Lower lobe of right lung (tissue), 2 donors: ENCODE data around the gene MAGI3. TPM values are rescaled to one million over a fixed set of nuclear protein-coding genes. Genes with fewer than 3 reads are reported as not detected.

Source experiments
- ATAC-seq, 2 donors: fragments of 200-7000 bp; cut with Tn5 transposase; one replicate each; pipeline ENCODE4 v1.9.1; 2020 to 2022; ENCODE audit warnings: mild to moderate bottlenecking in 2 of 2, moderate library complexity in 2 of 2
- DNase-seq: peaks from one replicate; pipeline ENCODE4 v3.0.0-alpha.2; 2020
- H3K27ac ChIP-seq: fragments of 200-600 bp; one replicate; pipeline ENCODE4 v1.8.0; 2022
- H3K27me3 ChIP-seq: fragments of 200-600 bp; one replicate; pipeline ENCODE4 v1.8.0; 2022; ENCODE audit warnings: low read depth
- H3K36me3 ChIP-seq: fragments of 200-600 bp; one replicate; pipeline ENCODE4 v1.8.0; 2022; ENCODE audit warnings: mild to moderate bottlenecking
- H3K4me1 ChIP-seq: fragments of 200-600 bp; one replicate; pipeline ENCODE4 v1.8.0; 2022
- H3K4me3 ChIP-seq: fragments of 200-600 bp; one replicate; pipeline ENCODE4 v1.8.0; 2022; ENCODE audit warnings: mild to moderate bottlenecking
- H3K9me3 ChIP-seq: fragments of 200-600 bp; one replicate; pipeline ENCODE4 v1.8.0; 2022
- CTCF ChIP-seq: fragments of 200-600 bp; IDR thresholded peaks from one replicate; pipeline ENCODE4 v1.8.0; 2022; ENCODE audit warnings: antibody characterized with exemption, mild to moderate bottlenecking
- intact Hi-C: fragments of 100-400 bp; cut with DNase I; formaldehyde crosslinking; loops from one replicate; pipeline ENCODE4 v1.11.0; 2022
- total RNA-seq: library from RNA; stranded (reverse); fragmentation: NEBNext Ultra II Directional; extraction: Animal tissue kit (Norgen Biotek cat#: 25700); gene quantifications from one replicate; pipeline ENCODE4 v1.2.1, GENCODE V29; 2021
- donor health status: DM: no; HTN: yes; CAD: no; lungs with severe emphysema.

MAGI3 gene
- total RNA-seq, 1 donor from 2014 or later: 69.9 TPM

GRCh38 chr1:113451710-113452109, 61.4 kb downstream of the MAGI3 start:
- intact Hi-C loops: no loop called here
- H3K27me3 ChIP-seq: no peaks in the 10 kb centered on the region
- H3K9me3 ChIP-seq: no peaks in the 10 kb centered on the region
- H3K4me3 ChIP-seq: no peak overlapping the region
- peaks cover 14% of the 10 kb centered on the region for H3K4me1 ChIP-seq
- H3K36me3 ChIP-seq: no peaks in the 10 kb centered on the region
- ATAC-seq (no peak), DNase-seq (no peak)
- no peak overlapping the region for H3K27ac ChIP-seq
- TF ChIP-seq CTCF: no peak

GRCh38 chr1:113452921-113453770, 62.8 kb downstream of the MAGI3 start:
- peak; percentile 81 to 88 for ATAC-seq
- no peak overlapping the region for H3K4me3 ChIP-seq
- DNase-seq: no peak
- H3K27ac ChIP-seq: peak overlapping the region; percentile 25
- intact Hi-C loops: no loop called here
- TF ChIP-seq CTCF: peak; percentile 36
- no peaks in the 10 kb centered on the region for H3K27me3 ChIP-seq
- H3K9me3 ChIP-seq: no peaks in the 10 kb centered on the region
- H3K36me3 ChIP-seq: no peaks in the 10 kb centered on the region
- peaks cover 17% of the 10 kb centered on the region for H3K4me1 ChIP-seq

- H3K27me3 ChIP-seq: no peaks in the 10 kb centered on the region
- ATAC-seq: peak in 1 of 2 donors; percentile 72
Observed at GRCh38 chr1:113453771-113454083, 63.4 kb downstream of the MAGI3 start.

GRCh38 chr1:113455374-113455773, 65.1 kb downstream of the MAGI3 start:
- peaks cover 17% of the 10 kb centered on the region for H3K4me1 ChIP-seq
- H3K9me3 ChIP-seq: no peaks in the 10 kb centered on the region
- H3K27ac ChIP-seq: no peak overlapping the region
- no peaks in the 10 kb centered on the region for H3K36me3 ChIP-seq
- no peaks in the 10 kb centered on the region for H3K27me3 ChIP-seq
- H3K4me3 ChIP-seq: no peak overlapping the region
- ATAC-seq (no peak), DNase-seq (no peak)
- intact Hi-C loops: no loop called here
- TF ChIP-seq CTCF: no peak

More at GRCh38 chr1:113453771-113454083, 63.4 kb downstream of the MAGI3 start:
- Histone ChIP-seq H3K4me3 (no peak overlapping the region), H3K36me3 (no peaks in the 10 kb centered on the region), H3K27ac (peak overlapping the region; percentile 25), H3K4me1 (peaks cover 17% of the 10 kb centered on the region), H3K9me3 (no peaks in the 10 kb centered on the region)
- TF ChIP-seq CTCF: no peak
- intact Hi-C loops: no loop called here
- DNase-seq: no peak

- no peaks in the 10 kb centered on the region for H3K27me3 ChIP-seq
- intact Hi-C loops: no loop called here
- peaks cover 17% of the 10 kb centered on the region for H3K4me1 ChIP-seq
- no peaks in the 10 kb centered on the region for H3K36me3 ChIP-seq
- H3K27ac ChIP-seq: no peak overlapping the region
- no peak for TF ChIP-seq CTCF
- H3K4me3 ChIP-seq: no peak overlapping the region
- ATAC-seq (peak; percentile 74 to 88), DNase-seq (no peak)
- no peaks in the 10 kb centered on the region for H3K9me3 ChIP-seq
Observed at GRCh38 chr1:113456967-113457366, 66.7 kb downstream of the MAGI3 start.
